Neural cell (in vitro differentiated cells): ENCODE data around the gene SPATA31C1. TPM values are rescaled to one million over a fixed set of nuclear protein-coding genes. Genes with fewer than 3 reads are reported as not detected.
"Not testable (repeated sequence)": the region's sequence is repeated elsewhere in the genome, so short reads cannot be mapped to it uniquely, and the experiment has no call there.

ENCODE experiments used
- H2AFZ ChIP-seq: fragments of 200-600, 300-800 bp; sonication (generic), shearing (Covaris generic); 2 replicates; pipeline ENCODE4 v1.6.0; 2014; ENCODE audit warnings: low read depth, mild to moderate bottlenecking, antibody characterized with exemption, low read length, moderate library complexity
- H3F3A ChIP-seq: fragments of 200-600 bp; shearing (Covaris generic); 2 replicates; pipeline ENCODE4 v1.6.1; 2016; ENCODE audit warnings: mild to moderate bottlenecking, moderate library complexity, mixed read lengths, antibody characterized with exemption, low read length; ENCODE audit not compliant: insufficient read depth, poor library complexity, severe bottlenecking
- H3K27ac ChIP-seq: fragments of 200-600, 300-800 bp; sonication (generic), shearing (Covaris generic); 2 replicates; pipeline ENCODE4 v1.5.1; 2014; ENCODE audit warnings: mild to moderate bottlenecking, low read length, moderate library complexity
- H3K27me3 ChIP-seq: fragments of 300-800, 200-600 bp; sonication (generic), shearing (Covaris generic); 2 replicates; pipeline ENCODE4 v1.6.0; 2014; ENCODE audit warnings: mild to moderate bottlenecking, low read depth, low read length, moderate library complexity; ENCODE audit not compliant: insufficient read depth
- H3K36me3 ChIP-seq: fragments of 300-800, 200-600 bp; sonication (generic), shearing (Covaris generic); 2 replicates; pipeline ENCODE4 v1.5.1; 2014; ENCODE audit warnings: mild to moderate bottlenecking, antibody characterized with exemption, low read length, moderate library complexity; ENCODE audit not compliant: insufficient read depth
- H3K4me2 ChIP-seq: fragments of 300-800, 200-600 bp; sonication (generic), shearing (Covaris generic); 2 replicates; pipeline ENCODE4 v1.6.0; 2014; ENCODE audit warnings: mild to moderate bottlenecking, low read length
- H3K4me3 ChIP-seq: fragments of 300-800, 200-600 bp; sonication (generic), shearing (Covaris generic); 2 replicates; pipeline ENCODE4 v1.5.1; 2014; ENCODE audit warnings: mild to moderate bottlenecking, low read length, moderate library complexity
- H3K79me2 ChIP-seq: fragments of 200-600 bp; shearing (Covaris generic); replicated peaks from 2 replicates; pipeline ENCODE4 v1.6.0; 2014; ENCODE audit warnings: mild to moderate bottlenecking, low read length, moderate library complexity; ENCODE audit not compliant: insufficient read depth
- H3K9ac ChIP-seq: fragments of 300-800, 200-600 bp; sonication (generic), shearing (Covaris generic); 2 replicates; pipeline ENCODE4 v1.6.1; 2016; ENCODE audit warnings: mild to moderate bottlenecking, low read length, mixed read lengths
- H3K9me2 ChIP-seq: fragments of 200-600 bp; shearing (Covaris generic); 2 replicates; pipeline ENCODE4 v1.6.1; 2016; ENCODE audit warnings: mild to moderate bottlenecking, low read length, mixed read lengths; ENCODE audit not compliant: insufficient read depth
- H3K9me3 ChIP-seq: fragments of 200-600, 300-800 bp; sonication (generic), shearing (Covaris generic); 2 replicates; pipeline ENCODE4 v1.6.1; 2016; ENCODE audit warnings: mild to moderate bottlenecking, mixed run types, low read length, moderate library complexity, mixed read lengths
- H4K20me1 ChIP-seq: fragments of 200-600 bp; shearing (Covaris generic); 2 replicates; pipeline ENCODE4 v1.6.1; 2016; ENCODE audit warnings: mild to moderate bottlenecking, mixed run types; ENCODE audit not compliant: insufficient read depth
- CTCF ChIP-seq: fragments of 450-650 bp; IDR thresholded peaks from 2 replicates; pipeline ENCODE4 v1.5.1; 2014; ENCODE audit warnings: antibody characterized with exemption, mild to moderate bottlenecking, moderate library complexity; ENCODE audit not compliant: poor library complexity, severe bottlenecking
- EZH2 ChIP-seq: fragments of 200-600, 300-800 bp; shearing (Covaris generic), sonication (generic); IDR thresholded peaks from 2 replicates; pipeline ENCODE4 v1.6.1; 2014; ENCODE audit warnings: antibody characterized with exemption, low read length, borderline replicate concordance, mild to moderate bottlenecking; ENCODE audit not compliant: insufficient read depth, poor library complexity, severe bottlenecking
- POLR2AphosphoS5 ChIP-seq: IDR thresholded peaks from 2 replicates; pipeline ENCODE4 v1.6.1; 2012
- RAD21 ChIP-seq: fragments of 450-650 bp; conservative IDR thresholded peaks from 2 replicates; pipeline ENCODE4 v1.6.1; 2014; ENCODE audit warnings: antibody characterized with exemption, mild to moderate bottlenecking, moderate library complexity
- TAF1 ChIP-seq: IDR thresholded peaks from 2 replicates; pipeline ENCODE4 v1.6.1; 2012; ENCODE audit warnings: low read depth
- polyA plus RNA-seq: library from polyadenylated mRNA; depleted of rRNA; stranded (reverse); fragments of >200 nt; gene quantifications from 2 replicates; pipeline ENCODE4 v1.2.3, GENCODE V29; 2014

The SPATA31C1 gene
- polyA plus RNA-seq, 1 donor from 2014 or later, result not detected

- TF ChIP-seq TAF1 (no peak), RAD21 (no peak)
- Histone ChIP-seq H3F3A (no peaks in the 10 kb centered on the region), H3K4me2 (no peak overlapping the region), H3K79me2 (no peaks in the 10 kb centered on the region), H4K20me1 (no peaks in the 10 kb centered on the region), H3K9me2 (no peaks in the 10 kb centered on the region), H3K36me3 (no peaks in the 10 kb centered on the region), H2AFZ (no peak overlapping the region), H3K27ac (no peak overlapping the region), H3K4me3 (no peak overlapping the region), H3K9ac (no peak overlapping the region), H3K9me3 (no peaks in the 10 kb centered on the region), H3K27me3 (no peaks in the 10 kb centered on the region)
Observed at GRCh38 chr9:87894998-87895625, 22.6 kb upstream of the SPATA31C1 start.

GRCh38 chr9:87896891-87897290 is 20.9 kb upstream of the SPATA31C1 start:
- Histone ChIP-seq H3K9ac (no peak overlapping the region), H4K20me1 (no peaks in the 10 kb centered on the region), H3K9me2 (no peaks in the 10 kb centered on the region), H3K27ac (no peak overlapping the region), H3F3A (no peaks in the 10 kb centered on the region), H3K79me2 (no peaks in the 10 kb centered on the region), H3K4me3 (no peak overlapping the region), H3K4me2 (no peak overlapping the region), H3K27me3 (no peaks in the 10 kb centered on the region), H3K36me3 (no peaks in the 10 kb centered on the region), H3K9me3 (no peaks in the 10 kb centered on the region), H2AFZ (no peak overlapping the region)
- no peak for TF ChIP-seq POLR2AphosphoS5

DNA sequence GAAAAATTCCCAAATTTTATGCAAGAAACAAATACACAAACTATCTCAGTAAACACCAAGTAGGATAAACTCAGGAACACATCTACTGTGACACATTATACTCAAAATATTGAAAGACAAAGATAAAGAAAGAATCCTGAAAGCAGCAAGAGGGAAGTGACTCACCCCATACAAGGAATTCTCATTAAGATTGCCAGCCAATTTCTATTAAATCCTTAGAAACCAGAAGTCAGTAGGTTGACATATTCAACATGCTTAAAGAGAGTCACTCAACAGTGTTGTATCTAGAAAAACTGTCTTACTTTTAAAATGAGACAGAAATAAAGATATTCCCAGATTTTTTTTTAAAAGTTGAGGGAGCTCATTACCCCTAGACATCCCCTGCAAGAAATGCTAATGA is 19.6 kb upstream of the SPATA31C1 start:
- Histone ChIP-seq H4K20me1 (no peaks in the 10 kb centered on the region), H3K27ac (no peak overlapping the region), H3K79me2 (no peaks in the 10 kb centered on the region), H2AFZ (no peak overlapping the region), H3K4me2 (no peak overlapping the region), H3K27me3 (no peaks in the 10 kb centered on the region), H3K9ac (no peak overlapping the region), H3K36me3 (no peaks in the 10 kb centered on the region), H3F3A (no peaks in the 10 kb centered on the region), H3K4me3 (no peak overlapping the region), H3K9me2 (no peaks in the 10 kb centered on the region), H3K9me3 (no peaks in the 10 kb centered on the region)
- TF ChIP-seq CTCF, result no peak
- TF ChIP-seq EZH2, result no peak
- TF ChIP-seq RAD21, result no peak

DNA sequence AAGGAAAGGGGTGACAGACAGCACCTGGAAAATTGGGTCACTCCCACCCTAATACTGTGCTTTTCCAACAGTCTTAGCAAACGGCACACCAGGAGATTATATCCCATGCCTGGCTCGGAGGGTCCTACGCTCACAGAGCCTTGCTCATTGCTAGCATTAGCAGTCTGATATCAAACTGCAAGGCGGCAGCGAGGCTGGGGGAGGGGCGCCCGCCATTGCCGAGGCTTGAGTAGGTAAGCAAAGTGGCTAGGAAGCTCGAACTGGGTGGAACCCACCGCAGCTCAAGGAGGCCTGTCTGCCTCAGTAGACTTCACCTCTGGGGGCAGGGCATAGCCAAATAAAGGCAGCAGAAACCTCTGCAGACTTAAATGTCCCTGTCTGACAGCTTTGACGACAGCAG is 15.4 kb upstream of the SPATA31C1 start:
- not testable (repeated sequence) for H3K9ac ChIP-seq, H4K20me1 ChIP-seq, H3K36me3 ChIP-seq, H3F3A ChIP-seq, H3K79me2 ChIP-seq, H3K4me3 ChIP-seq, H2AFZ ChIP-seq, H3K27ac ChIP-seq, H3K9me3 ChIP-seq, H3K9me2 ChIP-seq, H3K4me2 ChIP-seq, H3K27me3 ChIP-seq
